Neural crest cell (in vitro differentiated cells): ENCODE data around the gene FBXO31. TPM values are rescaled to one million over a fixed set of nuclear protein-coding genes. Genes with fewer than 3 reads are reported as not detected.

ENCODE experiments used
- DNase-seq: peaks from one replicate; pipeline ENCODE4 v3.0.0; 2021; ENCODE audit warnings: low read depth, mixed read lengths, low spot score
- H3K27ac Mint-ChIP-seq: one replicate; pipeline ENCODE4 v1.8.0; 2021; ENCODE audit warnings: mild to moderate bottlenecking, mixed read lengths; ENCODE audit not compliant: unreplicated experiment
- H3K27me3 Mint-ChIP-seq: 2 replicates; pipeline ENCODE4 v1.8.0; 2021; ENCODE audit warnings: low read depth, mild to moderate bottlenecking, mixed read lengths
- H3K36me3 Mint-ChIP-seq: 2 replicates; pipeline ENCODE4 v1.8.0; 2021; ENCODE audit warnings: low read depth, mild to moderate bottlenecking, mixed read lengths
- H3K4me1 Mint-ChIP-seq: 2 replicates; pipeline ENCODE4 v1.8.0; 2021; ENCODE audit warnings: mixed read lengths
- H3K4me3 Mint-ChIP-seq: one replicate; pipeline ENCODE4 v1.8.0; 2021; ENCODE audit warnings: mild to moderate bottlenecking, mixed read lengths
- H3K9me3 Mint-ChIP-seq: 2 replicates; pipeline ENCODE4 v1.8.0; 2021; ENCODE audit warnings: mixed read lengths
- CTCF ChIP-seq: fragments of 200-600 bp; sonication (generic); conservative IDR thresholded peaks from 2 replicates; pipeline ENCODE4 v1.5.0; 2021; ENCODE audit warnings: antibody characterized with exemption, mild to moderate bottlenecking
- long read RNA-seq: library from polyadenylated mRNA; unstranded; transcript quantifications from one replicate; pipeline ENCODE4 v2.0.0, GENCODE V29; 2020
- total RNA-seq: library from RNA; stranded (reverse); gene quantifications from 2 replicates; pipeline ENCODE4 v1.2.1, GENCODE V29; 2021

Gene FBXO31
- total RNA-seq = 19.4 and 23.7 TPM in 2 replicates
- long read RNA-seq, partial matches to known transcripts = 0 of 3 reads
- long read RNA-seq, other reads (novel, unspliced or antisense) = 3 of 3 reads

DNA sequence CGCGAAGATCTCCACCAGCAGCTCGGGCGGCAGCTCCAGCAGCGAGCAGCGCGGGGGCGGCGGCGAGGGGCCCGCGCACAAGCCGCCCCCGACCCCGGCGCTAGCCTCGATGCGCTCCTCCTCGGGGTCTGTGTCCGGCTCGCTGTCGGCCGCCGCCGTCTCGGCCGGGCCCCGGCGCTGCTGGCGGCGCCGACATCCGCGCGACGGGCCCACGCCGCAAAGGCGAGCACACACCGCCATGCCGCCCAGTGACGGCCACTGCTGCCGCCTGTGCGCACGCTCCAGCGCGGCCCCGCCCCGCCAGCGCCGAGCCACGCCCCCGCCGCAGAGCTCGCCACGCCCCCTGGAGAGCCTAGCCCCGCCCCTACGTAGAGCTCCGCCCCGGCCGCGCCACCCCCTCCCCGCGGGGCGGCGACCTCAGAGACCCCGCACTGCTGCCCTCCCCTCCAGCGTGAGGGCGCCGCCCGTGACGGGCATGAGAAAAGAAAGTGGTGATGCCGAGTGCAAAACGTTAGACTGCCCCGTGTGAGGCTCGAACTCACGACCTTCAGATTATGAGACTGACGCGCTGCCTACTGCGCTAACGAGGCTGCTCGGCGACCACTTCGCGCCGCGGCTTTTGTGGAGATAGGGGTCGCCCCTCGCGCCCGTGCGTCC is at the start of gene FBXO31:
TSS of gene FBXO31 (minus strand) at position 272 of the 657 bp plus-strand sequence. CDS start at position 240, 32 bp downstream.
- H3K27me3 Mint-ChIP-seq = peaks cover 8% of the 10 kb centered on the region
- H3K9me3 Mint-ChIP-seq = peaks cover 2% of the 10 kb centered on the region
- H3K27ac Mint-ChIP-seq = peak within 1 kb of the TSS; percentile 97
- peaks cover 46% of the 10 kb centered on the region for H3K4me1 Mint-ChIP-seq
- no peak for TF ChIP-seq CTCF
- H3K4me3 Mint-ChIP-seq = peak within 1 kb of the TSS; percentile 99
- peaks cover 2% of the 10 kb centered on the region for H3K36me3 Mint-ChIP-seq
- DNase-seq = peak; percentile 97

- no peak overlapping the region for H3K27ac Mint-ChIP-seq
- H3K9me3 Mint-ChIP-seq = no peaks in the 10 kb centered on the region
- no peak overlapping the region for H3K4me3 Mint-ChIP-seq
- no peak for TF ChIP-seq CTCF
- peaks cover 10% of the 10 kb centered on the region for H3K4me1 Mint-ChIP-seq
- no peaks in the 10 kb centered on the region for H3K36me3 Mint-ChIP-seq
- no peak for DNase-seq
- no peaks in the 10 kb centered on the region for H3K27me3 Mint-ChIP-seq
Measured at GRCh38 chr16:87432330-87432915, 48.8 kb upstream of the FBXO31 start.

GRCh38 chr16:87431926-87432325 is 48.4 kb upstream of the FBXO31 start:
- DNase-seq = no peak
- H3K27me3 Mint-ChIP-seq = no peaks in the 10 kb centered on the region
- H3K27ac Mint-ChIP-seq = no peak overlapping the region
- H3K4me3 Mint-ChIP-seq = no peak overlapping the region
- TF ChIP-seq CTCF = no peak
- H3K4me1 Mint-ChIP-seq = peaks cover 11% of the 10 kb centered on the region
- no peaks in the 10 kb centered on the region for H3K9me3 Mint-ChIP-seq
- H3K36me3 Mint-ChIP-seq = no peaks in the 10 kb centered on the region

GRCh38 chr16:87426423-87427215 is 43.0 kb upstream of the FBXO31 start:
- DNase-seq = no peak
- Mint-ChIP-seq H3K4me1 (peaks cover 18% of the 10 kb centered on the region), H3K27me3 (no peaks in the 10 kb centered on the region), H3K36me3 (peaks cover 11% of the 10 kb centered on the region), H3K9me3 (no peaks in the 10 kb centered on the region), H3K4me3 (no peak overlapping the region), H3K27ac (no peak overlapping the region)
- no peak for TF ChIP-seq CTCF

GRCh38 chr16:87425941-87426340 is 42.4 kb upstream of the FBXO31 start:
- no peak for TF ChIP-seq CTCF
- Mint-ChIP-seq H3K27me3 (no peaks in the 10 kb centered on the region), H3K4me3 (no peak overlapping the region), H3K9me3 (no peaks in the 10 kb centered on the region), H3K27ac (no peak overlapping the region), H3K36me3 (peaks cover 14% of the 10 kb centered on the region), H3K4me1 (peaks cover 18% of the 10 kb centered on the region)
- DNase-seq = no peak
